Mucosa of descending colon (tissue), 3 donors: ENCODE data around the gene ZNF831. TPM values are rescaled to one million over a fixed set of nuclear protein-coding genes. Genes with fewer than 3 reads are reported as not detected.

ENCODE experiments used
- ATAC-seq: fragments of 200-7000 bp; cut with Tn5 transposase; one replicate; pipeline ENCODE4 v1.9.1; 2020; ENCODE audit warnings: mild to moderate bottlenecking, moderate library complexity
- DNase-seq, 3 donors: peaks; one replicate each; pipeline ENCODE4 v3.0.0-alpha.2; 2020
- H3K36me3 ChIP-seq: fragments of 200-600 bp; one replicate; pipeline ENCODE4 v1.8.0; 2021; ENCODE audit warnings: low read depth, mild to moderate bottlenecking
- H3K4me1 ChIP-seq: fragments of 200-600 bp; one replicate; pipeline ENCODE4 v1.8.0; 2021; ENCODE audit warnings: low read depth, mild to moderate bottlenecking
- H3K4me3 ChIP-seq: fragments of 200-600 bp; one replicate; pipeline ENCODE4 v1.8.0; 2021; ENCODE audit warnings: mild to moderate bottlenecking
- H3K9me3 ChIP-seq: fragments of 200-600 bp; one replicate; pipeline ENCODE4 v1.8.0; 2021; ENCODE audit warnings: mild to moderate bottlenecking
- intact Hi-C, 2 donors: fragments of 100-400 bp; cut with DNase I in 1 of 2; cut with micrococcal nuclease in 1 of 2; formaldehyde crosslinking; loops; one replicate each; pipeline versions ENCODE4 v1.11.0 to v1.11.1; 2022; cut with DNase I, micrococcal nuclease
- total RNA-seq, 3 donors: library from RNA; stranded (reverse); fragmentation: NEBNext Ultra II Directional in 2 of 3; extraction: Animal tissue kit (Norgen Biotek cat#: 25700) in 2 of 3; gene quantifications; one replicate each; pipeline versions ENCODE4 v1.2.1 to v1.2.4, GENCODE V29; 2021 to 2023
- TF ChIP-seq, protein P1 (sequence below): fragments of 200-600 bp; IDR thresholded peaks from one replicate; pipeline ENCODE4 v1.8.0; 2022; ENCODE audit warnings: antibody characterized with exemption, mild to moderate bottlenecking
- donor health status: DM: no; HTN: no; CAD: no; lungs with moderate emphysema.
- donor health status: DM: no; HTN: no; CAD: no.
- donor health status: DM: no; HTN: yes; CAD: no.

The ZNF831 gene
- total RNA-seq, 3 donors from 2014 or later, result 0.38 to 0.89 (median 0.57) TPM

DNA sequence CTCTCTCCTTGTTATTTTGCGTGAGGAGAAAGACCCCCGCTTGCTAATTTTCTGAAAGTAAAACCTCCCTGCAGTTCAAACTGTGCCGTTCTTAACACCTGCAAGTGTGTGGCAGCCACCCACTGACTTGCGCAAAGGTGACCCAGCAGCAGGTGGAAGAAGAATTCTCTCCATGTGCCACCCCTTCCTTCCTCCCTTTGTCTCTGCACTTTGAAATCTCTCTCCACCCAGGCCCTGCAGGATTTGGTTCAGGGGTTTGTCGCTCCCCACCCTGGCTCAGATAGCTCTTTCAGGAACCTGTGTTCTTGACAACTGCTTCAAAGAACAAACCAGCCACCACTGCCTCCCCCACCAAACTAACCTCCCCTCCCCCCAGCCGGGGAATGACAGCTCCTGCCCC, 41.4 kb downstream of the ZNF831 start:
- intact Hi-C loops, result no loop called here
- TF ChIP-seq, protein P1, sequence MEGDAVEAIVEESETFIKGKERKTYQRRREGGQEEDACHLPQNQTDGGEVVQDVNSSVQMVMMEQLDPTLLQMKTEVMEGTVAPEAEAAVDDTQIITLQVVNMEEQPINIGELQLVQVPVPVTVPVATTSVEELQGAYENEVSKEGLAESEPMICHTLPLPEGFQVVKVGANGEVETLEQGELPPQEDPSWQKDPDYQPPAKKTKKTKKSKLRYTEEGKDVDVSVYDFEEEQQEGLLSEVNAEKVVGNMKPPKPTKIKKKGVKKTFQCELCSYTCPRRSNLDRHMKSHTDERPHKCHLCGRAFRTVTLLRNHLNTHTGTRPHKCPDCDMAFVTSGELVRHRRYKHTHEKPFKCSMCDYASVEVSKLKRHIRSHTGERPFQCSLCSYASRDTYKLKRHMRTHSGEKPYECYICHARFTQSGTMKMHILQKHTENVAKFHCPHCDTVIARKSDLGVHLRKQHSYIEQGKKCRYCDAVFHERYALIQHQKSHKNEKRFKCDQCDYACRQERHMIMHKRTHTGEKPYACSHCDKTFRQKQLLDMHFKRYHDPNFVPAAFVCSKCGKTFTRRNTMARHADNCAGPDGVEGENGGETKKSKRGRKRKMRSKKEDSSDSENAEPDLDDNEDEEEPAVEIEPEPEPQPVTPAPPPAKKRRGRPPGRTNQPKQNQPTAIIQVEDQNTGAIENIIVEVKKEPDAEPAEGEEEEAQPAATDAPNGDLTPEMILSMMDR, result no peak
- Histone ChIP-seq H3K9me3 (no peaks in the 10 kb centered on the region), H3K36me3 (no peaks in the 10 kb centered on the region), H3K4me1 (no peaks in the 10 kb centered on the region), H3K4me3 (no peak overlapping the region)
- DNase-seq, result no peak
- ATAC-seq, result no peak

DNA sequence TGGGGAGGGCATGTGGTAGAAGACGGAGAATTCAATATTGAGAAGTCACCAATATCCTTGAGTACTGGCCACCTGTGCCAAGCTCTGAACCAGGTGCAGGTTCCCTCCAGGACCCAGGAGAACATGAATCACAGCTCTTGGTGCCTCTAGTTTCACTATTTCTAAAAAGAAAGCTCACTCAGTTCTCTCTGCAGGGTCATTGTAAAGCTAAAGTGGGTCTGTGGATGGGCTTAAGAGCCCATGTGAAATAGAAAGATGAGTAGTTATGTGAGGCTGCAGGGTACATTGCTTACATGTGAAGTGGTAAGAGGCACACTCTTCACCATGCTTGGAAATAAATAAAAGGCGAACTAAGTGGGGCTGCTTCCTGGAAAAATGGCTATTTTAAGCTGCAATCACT, 43.6 kb downstream of the ZNF831 start:
- ATAC-seq (no peak), DNase-seq (no peak)
- intact Hi-C loops, result loop anchor here in 1 of 2 donors (2.0 kb wide), 1 partner anchor 120 kb away; no protein-coding TSS in a partner anchor
- no peaks in the 10 kb centered on the region for H3K9me3 ChIP-seq
- no peaks in the 10 kb centered on the region for H3K36me3 ChIP-seq
- H3K4me3 ChIP-seq, result no peak overlapping the region
- no peaks in the 10 kb centered on the region for H3K4me1 ChIP-seq
- TF ChIP-seq, protein P1, result no peak

DNA sequence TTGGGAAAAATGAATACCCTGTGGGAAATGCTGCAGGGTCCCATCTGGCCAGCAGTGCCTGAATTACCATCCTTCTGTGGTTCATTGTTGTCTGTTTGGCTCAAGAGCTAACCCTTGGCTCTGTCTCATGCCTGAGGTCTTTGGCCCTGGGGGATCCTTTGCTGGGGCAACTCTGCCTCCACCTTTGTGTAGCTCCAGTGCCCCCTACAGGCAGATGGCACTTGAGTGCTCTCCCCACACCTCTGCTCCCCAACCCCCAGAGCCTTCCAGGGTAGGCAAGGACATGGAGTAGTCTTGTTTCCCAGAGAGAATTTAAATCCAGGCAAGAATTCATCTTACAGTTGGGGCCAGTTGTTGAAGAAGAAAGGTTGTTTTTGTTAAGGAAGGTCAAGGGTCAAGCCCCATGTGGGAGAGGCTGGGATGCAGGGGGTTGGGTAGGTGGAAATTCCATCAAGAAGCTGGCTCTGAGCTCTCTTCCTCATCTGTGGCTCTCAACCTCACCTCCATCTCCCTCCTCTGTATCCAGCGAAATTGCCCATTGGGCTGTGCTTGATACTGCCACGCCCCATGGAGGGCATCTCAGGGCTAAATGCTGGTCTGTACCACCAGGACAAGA, 44.2 kb downstream of the ZNF831 start:
- TF ChIP-seq, protein P1, result peak; percentile 38
- Histone ChIP-seq H3K4me3 (no peak overlapping the region), H3K9me3 (no peaks in the 10 kb centered on the region), H3K36me3 (no peaks in the 10 kb centered on the region), H3K4me1 (no peaks in the 10 kb centered on the region)
- DNase-seq (peak; percentile 63 to 89 (median 81)), ATAC-seq (peak; percentile 96)
- intact Hi-C loops, result loop anchor here in 1 of 2 donors (2.0 kb wide), 1 partner anchor 121 kb away; no protein-coding TSS in a partner anchor

DNA sequence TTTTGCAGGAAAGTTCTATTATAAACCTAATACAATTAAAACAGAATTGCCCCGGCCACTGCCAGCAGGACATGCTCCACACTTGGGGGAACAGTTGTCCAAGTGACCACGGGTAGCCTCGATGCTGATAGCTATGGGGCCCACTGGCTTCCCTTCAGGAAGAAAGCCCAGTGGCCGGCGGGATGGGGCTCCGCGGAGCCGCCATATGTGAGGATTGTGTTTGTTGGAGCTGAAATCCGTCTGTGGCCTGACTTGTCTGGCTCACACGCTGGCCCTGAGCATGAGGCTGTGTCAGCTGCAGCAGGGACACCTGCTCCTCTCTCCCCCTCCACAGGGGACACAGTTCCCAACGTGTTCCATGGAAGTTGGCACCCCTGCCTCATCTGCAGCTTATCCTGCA, 46.6 kb downstream of the ZNF831 start:
- ATAC-seq (no peak), DNase-seq (no peak)
- no peaks in the 10 kb centered on the region for H3K4me1 ChIP-seq
- TF ChIP-seq, protein P1, result no peak
- H3K36me3 ChIP-seq, result no peaks in the 10 kb centered on the region
- intact Hi-C loops, result no loop called here
- no peaks in the 10 kb centered on the region for H3K9me3 ChIP-seq
- no peak overlapping the region for H3K4me3 ChIP-seq

DNA sequence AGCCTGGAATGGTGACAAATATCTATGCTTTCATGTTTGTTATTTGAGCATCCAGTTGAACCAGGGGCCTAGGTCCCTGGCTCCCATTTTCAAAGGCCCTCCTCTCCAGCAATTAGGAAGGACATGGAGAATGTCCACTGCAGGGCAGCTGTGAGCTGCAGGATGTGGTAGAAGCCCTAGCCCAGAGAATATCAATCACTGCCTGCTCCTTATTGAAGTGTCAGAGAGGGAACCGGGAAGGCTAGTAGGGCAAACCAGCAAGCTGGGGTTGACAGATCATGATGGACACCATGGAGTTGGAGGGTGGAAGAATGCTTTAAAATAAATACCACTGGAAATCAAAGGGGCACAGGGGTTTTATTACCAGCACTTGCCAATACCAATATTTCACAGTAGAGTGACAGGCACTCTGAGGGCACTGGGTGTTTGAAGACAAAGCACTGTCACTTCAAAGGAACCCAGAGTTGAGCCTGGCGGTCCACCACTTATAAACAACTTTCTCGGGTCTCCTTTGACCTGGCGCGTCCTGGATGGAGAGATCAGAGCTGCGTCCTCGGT, 47.7 kb downstream of the ZNF831 start:
- intact Hi-C loops, result no loop called here
- ATAC-seq, result no peak
- Histone ChIP-seq H3K36me3 (no peaks in the 10 kb centered on the region), H3K4me3 (no peak overlapping the region), H3K9me3 (no peaks in the 10 kb centered on the region), H3K4me1 (no peaks in the 10 kb centered on the region)
- no peak for DNase-seq
- TF ChIP-seq, protein P1, result no peak
